PC-3 (cell line): ENCODE measurements around the gene TNFRSF11A. TPM values are rescaled to one million over a fixed set of nuclear protein-coding genes. Genes with fewer than 3 reads are reported as not detected.

Source experiments
- ATAC-seq: fragments of 200-7000 bp; cut with Tn5 transposase; 2 replicates; pipeline ENCODE4 v1.9.1; 2020; ENCODE audit warnings: mild to moderate bottlenecking, moderate library complexity
- BruUV-seq: library from RNA; stranded (reverse); fragments of 400-500 nt; replicated peaks from 2 replicates; lab custom pipeline; 2021; lab: Mats Ljungman, UMichigan
- CTCF ChIA-PET: fragments of 300-600 bp; sonication (Branson Sonifier 250); formaldehyde crosslinking; loops from one replicate; lab custom pipeline; 2022; ENCODE audit warnings: antibody characterized with exemption; lab: Charles Lee
- POLR2A ChIA-PET: fragments of 300-600 bp; sonication (Branson Sonifier 250); formaldehyde crosslinking; loops from one replicate; lab custom pipeline; 2022; ENCODE audit warnings: antibody characterized with exemption; ENCODE audit not compliant: unreplicated experiment; lab: Charles Lee
- DNase-seq: peaks from one replicate; pipeline ENCODE4 v3.0.0-alpha.2; 2015
- H2AFZ ChIP-seq: fragments of 300-600 bp; sonication (generic); 2 replicates; pipeline ENCODE4 v1.6.0; 2016; ENCODE audit warnings: antibody characterized with exemption, low read length
- H3F3A ChIP-seq: fragments of 300-600 bp; sonication (generic); one replicate; pipeline ENCODE4 v1.6.0; 2017; ENCODE audit warnings: antibody characterized with exemption, low read length, control low read depth, mild to moderate bottlenecking; ENCODE audit not compliant: unreplicated experiment
- H3K27ac ChIP-seq: fragments of 300-600 bp; sonication (generic); 2 replicates; pipeline ENCODE4 v1.5.1; 2016; ENCODE audit warnings: mild to moderate bottlenecking, low read length
- H3K27me3 ChIP-seq: fragments of 300-600 bp; sonication (generic); 2 replicates; pipeline ENCODE4 v1.6.1; 2016; ENCODE audit warnings: low read length, mixed read lengths
- H3K36me3 ChIP-seq: fragments of 300-600 bp; sonication (generic); 2 replicates; pipeline ENCODE4 v1.6.1; 2016; ENCODE audit warnings: low read depth, mixed run types, low read length, mixed read lengths
- H3K4me1 ChIP-seq: fragments of 300-600 bp; sonication (generic); 2 replicates; pipeline ENCODE4 v1.5.1; 2016; ENCODE audit warnings: low read length; ENCODE audit not compliant: insufficient read depth
- H3K4me2 ChIP-seq: fragments of 300-600 bp; sonication (generic); 2 replicates; pipeline ENCODE4 v1.6.0; 2016; ENCODE audit warnings: low read length
- H3K4me3 ChIP-seq: fragments of 300-600 bp; sonication (generic); 2 replicates; pipeline ENCODE4 v1.5.1; 2016; ENCODE audit warnings: mild to moderate bottlenecking, low read length, mixed read lengths
- H3K79me2 ChIP-seq: fragments of 300-600 bp; sonication (generic); 2 replicates; pipeline ENCODE4 v1.6.1; 2017; ENCODE audit warnings: low read length, mixed read lengths
- H3K9ac ChIP-seq: fragments of 300-600 bp; sonication (generic); 2 replicates; pipeline ENCODE4 v1.6.0; 2016; ENCODE audit warnings: mild to moderate bottlenecking, low read length
- H3K9me2 ChIP-seq: fragments of 300-600 bp; sonication (generic); replicated peaks from 2 replicates; pipeline ENCODE4 v1.6.1; 2016; ENCODE audit warnings: mixed run types, low read length, mixed read lengths
- H3K9me3 ChIP-seq: fragments of 300-600 bp; sonication (generic); 2 replicates; pipeline ENCODE4 v1.6.1; 2016; ENCODE audit warnings: low read length, mixed read lengths
- H4K20me1 ChIP-seq: fragments of 300-600 bp; sonication (generic); 2 replicates; pipeline ENCODE4 v1.6.1; 2016; ENCODE audit warnings: low read length, mixed read lengths
- EZH2 ChIP-seq: fragments of 300-600 bp; sonication (generic); IDR thresholded peaks from one replicate; pipeline ENCODE4 v1.6.1; 2017; ENCODE audit warnings: antibody characterized with exemption, mild to moderate bottlenecking, low read length; ENCODE audit not compliant: unreplicated experiment
- EZH2phosphoT487 ChIP-seq: fragments of 300-600 bp; sonication (generic); IDR thresholded peaks from 2 replicates; pipeline ENCODE4 v1.6.1; 2018; ENCODE audit warnings: mild to moderate bottlenecking, antibody characterized with exemption, low read length, borderline replicate concordance
- intact Hi-C: fragments of 100-400 bp; cut with micrococcal nuclease; formaldehyde crosslinking; loops from 2 replicates; pipeline ENCODE4 v1.9.0; 2023
- total RNA-seq: library from RNA; depleted of rRNA; stranded (reverse); fragments of >200 nt; gene quantifications from 2 replicates; pipeline ENCODE4 v1.2.3, GENCODE V29; 2014
- TF ChIP-seq, protein P1 (sequence below): fragments of 300-600 bp; sonication (generic); conservative IDR thresholded peaks from 2 replicates; pipeline ENCODE4 v1.5.1; 2017; ENCODE audit warnings: antibody characterized with exemption, low read depth, mild to moderate bottlenecking, low read length

TNFRSF11A gene
- total RNA-seq, 1 experiment from 2014 or later, result 26.5 TPM

DNA sequence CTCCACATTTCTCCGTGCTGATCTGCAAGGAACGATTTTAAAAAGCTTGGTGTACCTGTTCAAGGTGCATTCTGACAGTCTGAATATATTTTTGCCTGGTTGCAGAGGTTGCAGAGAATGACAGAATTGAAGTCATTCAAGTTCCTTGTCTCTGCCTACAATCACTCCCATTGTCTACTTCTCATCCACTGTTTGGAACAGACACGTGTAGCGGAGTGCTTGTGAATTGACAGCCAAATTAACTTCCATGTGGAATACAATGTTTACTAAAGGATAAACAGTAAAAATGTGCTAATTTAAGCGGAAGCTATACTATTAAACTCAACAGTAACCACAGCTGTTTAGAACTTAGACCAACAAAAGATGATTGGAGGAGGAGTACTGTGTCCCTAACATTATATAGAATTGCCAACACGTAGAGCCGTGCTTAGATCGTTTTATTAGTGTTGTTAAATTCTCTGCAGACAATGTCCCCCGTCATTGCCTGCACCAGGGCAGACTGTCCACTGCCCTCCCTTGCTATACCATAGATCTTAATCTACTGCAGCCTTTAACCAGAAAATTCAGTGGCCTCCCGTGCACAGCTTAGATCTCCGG, 110.4 kb downstream of the TNFRSF11A start:
- Histone ChIP-seq H3K9ac (no peak overlapping the region), H3K4me3 (no peak overlapping the region), H3K27ac (no peak overlapping the region), H3K27me3 (no peaks in the 10 kb centered on the region), H3K4me2 (no peak overlapping the region), H2AFZ (no peak overlapping the region), H4K20me1 (no peaks in the 10 kb centered on the region), H3K4me1 (no peaks in the 10 kb centered on the region; the same call in 1 of the 2 replicates), H3K9me2 (no peaks in the 10 kb centered on the region; the same call in 1 of the 2 replicates), H3F3A (no peaks in the 10 kb centered on the region), H3K9me3 (no peaks in the 10 kb centered on the region), H3K36me3 (no peaks in the 10 kb centered on the region), H3K79me2 (no peaks in the 10 kb centered on the region)
- DNase-seq (no peak), ATAC-seq (peak; percentile 46)
- TF ChIP-seq EZH2 (no peak), EZH2phosphoT487 (no peak)
- TF ChIP-seq, protein P1, sequence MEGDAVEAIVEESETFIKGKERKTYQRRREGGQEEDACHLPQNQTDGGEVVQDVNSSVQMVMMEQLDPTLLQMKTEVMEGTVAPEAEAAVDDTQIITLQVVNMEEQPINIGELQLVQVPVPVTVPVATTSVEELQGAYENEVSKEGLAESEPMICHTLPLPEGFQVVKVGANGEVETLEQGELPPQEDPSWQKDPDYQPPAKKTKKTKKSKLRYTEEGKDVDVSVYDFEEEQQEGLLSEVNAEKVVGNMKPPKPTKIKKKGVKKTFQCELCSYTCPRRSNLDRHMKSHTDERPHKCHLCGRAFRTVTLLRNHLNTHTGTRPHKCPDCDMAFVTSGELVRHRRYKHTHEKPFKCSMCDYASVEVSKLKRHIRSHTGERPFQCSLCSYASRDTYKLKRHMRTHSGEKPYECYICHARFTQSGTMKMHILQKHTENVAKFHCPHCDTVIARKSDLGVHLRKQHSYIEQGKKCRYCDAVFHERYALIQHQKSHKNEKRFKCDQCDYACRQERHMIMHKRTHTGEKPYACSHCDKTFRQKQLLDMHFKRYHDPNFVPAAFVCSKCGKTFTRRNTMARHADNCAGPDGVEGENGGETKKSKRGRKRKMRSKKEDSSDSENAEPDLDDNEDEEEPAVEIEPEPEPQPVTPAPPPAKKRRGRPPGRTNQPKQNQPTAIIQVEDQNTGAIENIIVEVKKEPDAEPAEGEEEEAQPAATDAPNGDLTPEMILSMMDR, result no peak
- BruUV-seq, result no TSS peak
- ChIA-PET POLR2A (no interaction called here), CTCF (no interaction called here)
- intact Hi-C loops, result no loop called here

DNA sequence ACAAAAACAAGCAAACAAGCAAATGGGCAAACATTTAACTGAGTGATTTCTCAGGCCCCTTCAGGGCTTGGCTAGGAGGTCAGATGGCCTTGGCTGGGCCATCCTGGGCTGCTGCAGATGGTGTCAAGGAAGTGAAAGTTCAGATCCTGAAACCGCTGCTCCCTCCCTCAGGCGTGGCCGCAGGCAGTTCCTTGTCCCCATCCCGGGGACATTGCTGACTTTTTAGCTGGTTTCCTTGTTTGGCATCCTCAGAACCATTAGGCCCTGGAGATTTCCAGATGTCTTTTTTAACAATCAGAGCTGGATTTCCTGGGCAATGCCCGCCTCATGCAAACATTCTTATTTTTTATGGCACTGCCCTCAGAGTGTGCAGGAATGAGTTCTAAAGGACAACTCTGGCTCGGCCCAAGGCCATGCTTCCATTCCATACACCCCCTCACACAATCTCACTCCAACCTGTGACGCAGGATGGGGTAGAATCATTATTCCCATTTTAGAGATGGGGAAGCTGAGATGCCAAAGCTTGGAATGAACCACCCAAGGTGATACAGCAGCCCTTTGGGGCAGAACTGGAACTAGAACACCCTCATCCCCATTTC, 111.6 kb downstream of the TNFRSF11A start:
- TF ChIP-seq, protein P1, result no peak
- no peak for TF ChIP-seq EZH2phosphoT487
- no peak for TF ChIP-seq EZH2
- ChIA-PET POLR2A (no interaction called here), CTCF (no interaction called here)
- Histone ChIP-seq H3K4me1 (no peaks in the 10 kb centered on the region; the same call in 1 of the 2 replicates), H3F3A (no peaks in the 10 kb centered on the region), H3K9me3 (no peaks in the 10 kb centered on the region), H3K79me2 (no peaks in the 10 kb centered on the region), H3K27me3 (no peaks in the 10 kb centered on the region), H3K36me3 (no peaks in the 10 kb centered on the region), H2AFZ (no peak overlapping the region), H4K20me1 (no peaks in the 10 kb centered on the region), H3K4me2 (no peak overlapping the region), H3K9me2 (no peaks in the 10 kb centered on the region), H3K27ac (no peak overlapping the region), H3K9ac (no peak overlapping the region), H3K4me3 (no peak overlapping the region)
- no TSS peak for BruUV-seq
- ATAC-seq (no peak), DNase-seq (no peak)
- intact Hi-C loops, result no loop called here
